CD4-positive, alpha-beta T cell treated with Interleukin-17A for 1 hour (primary cell): ENCODE data around the gene RCL1.
A peak's percentile ranks its signal among the peaks of the same experiment; 100 is the strongest.
"Not testable (repeated sequence)": the region's sequence is repeated elsewhere in the genome, so short reads cannot be mapped to it uniquely, and the experiment has no call there.

ENCODE experiments used
- DNase-seq: peaks from one replicate; pipeline ENCODE4 v3.0.0-alpha.2; 2020

Gene RCL1

DNA sequence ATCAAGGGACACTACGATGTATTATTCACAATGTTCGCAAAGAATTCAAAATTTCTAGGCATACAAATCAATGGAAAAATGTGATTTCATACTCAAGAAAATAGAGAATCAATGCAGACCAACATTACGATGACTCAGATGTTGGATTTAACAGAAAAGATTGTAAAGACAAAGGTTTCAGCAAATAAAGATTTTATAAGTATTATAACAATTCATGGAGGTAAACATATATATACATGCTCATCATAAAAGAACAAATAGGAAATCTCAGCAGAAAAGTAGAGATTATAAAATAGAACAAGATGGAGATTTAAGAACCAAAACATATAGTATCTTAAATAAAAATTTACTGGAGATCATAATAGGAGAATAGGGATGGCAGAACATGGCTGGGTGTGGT, 98.9 kb downstream of the RCL1 start:
- no peak for DNase-seq

DNA sequence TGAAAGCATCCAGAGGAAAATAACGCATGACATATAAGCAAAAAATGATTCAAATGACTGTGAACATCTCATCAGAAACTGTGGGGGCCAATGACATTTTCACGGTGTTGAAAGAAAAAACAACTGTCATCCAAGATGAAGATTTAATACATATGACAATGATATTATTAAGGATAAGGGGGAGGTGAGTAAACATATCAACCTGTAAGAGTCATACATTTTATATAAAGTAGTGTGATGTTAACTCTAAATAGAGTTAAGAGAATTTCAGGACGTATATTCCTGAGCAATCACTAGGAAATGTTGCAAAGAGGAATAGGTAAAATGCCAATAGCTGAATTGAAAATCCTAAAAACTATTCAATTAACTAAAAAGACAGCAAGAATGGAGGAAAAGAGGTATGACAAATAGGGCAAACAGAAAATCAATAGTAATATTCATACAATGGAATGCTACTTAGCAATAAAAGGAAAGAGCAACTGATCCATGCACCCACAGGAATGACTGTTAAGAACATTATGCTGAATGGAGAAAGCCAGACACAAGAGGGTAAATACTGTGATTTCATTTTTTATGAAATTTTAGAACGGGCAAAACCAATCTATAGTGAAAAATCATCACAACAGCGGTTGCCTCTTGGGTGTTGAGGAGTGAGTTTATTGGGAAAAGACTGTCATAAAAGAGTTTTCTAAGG, 99.9 kb downstream of the RCL1 start:
- no peak for DNase-seq

DNA sequence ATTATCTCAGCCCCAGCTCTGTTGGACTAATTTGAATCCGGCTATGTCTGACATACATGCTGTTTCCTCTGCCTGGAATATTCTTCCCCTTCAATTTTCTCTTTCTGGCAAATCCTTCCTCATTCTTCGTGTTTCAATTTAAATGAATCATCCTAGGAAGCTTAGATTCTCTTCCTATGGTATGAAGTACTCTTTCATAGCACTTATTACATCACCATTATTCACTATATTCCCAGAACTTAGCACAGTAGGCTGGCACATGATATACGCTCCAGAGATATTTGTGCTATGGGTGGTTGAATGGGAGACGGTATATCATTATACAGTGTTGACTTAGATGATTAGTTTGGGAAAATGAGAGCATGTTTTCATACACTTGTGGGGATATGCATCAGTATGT, 101.3 kb downstream of the RCL1 start:
- DNase-seq = no peak

DNA sequence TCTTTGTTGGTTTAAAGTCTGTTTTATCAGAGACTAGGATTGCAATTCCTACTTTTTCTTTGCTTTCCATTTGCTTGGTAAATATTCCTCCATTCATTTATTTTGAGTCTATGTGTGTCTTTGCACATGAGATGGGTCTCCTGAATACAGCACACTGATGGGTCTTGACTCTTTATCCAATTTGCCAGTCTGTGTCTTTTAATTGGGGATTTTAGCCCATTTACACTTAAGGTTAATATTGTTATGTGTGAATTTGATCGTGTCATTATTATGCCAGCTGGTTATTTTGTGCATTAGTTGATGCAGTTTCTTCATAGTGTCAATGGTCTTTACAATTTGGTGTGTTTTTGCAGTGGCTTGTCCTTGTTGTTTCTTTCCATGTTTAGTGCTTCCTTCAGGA, 107.1 kb downstream of the RCL1 start:
- not testable (repeated sequence) for DNase-seq

DNA sequence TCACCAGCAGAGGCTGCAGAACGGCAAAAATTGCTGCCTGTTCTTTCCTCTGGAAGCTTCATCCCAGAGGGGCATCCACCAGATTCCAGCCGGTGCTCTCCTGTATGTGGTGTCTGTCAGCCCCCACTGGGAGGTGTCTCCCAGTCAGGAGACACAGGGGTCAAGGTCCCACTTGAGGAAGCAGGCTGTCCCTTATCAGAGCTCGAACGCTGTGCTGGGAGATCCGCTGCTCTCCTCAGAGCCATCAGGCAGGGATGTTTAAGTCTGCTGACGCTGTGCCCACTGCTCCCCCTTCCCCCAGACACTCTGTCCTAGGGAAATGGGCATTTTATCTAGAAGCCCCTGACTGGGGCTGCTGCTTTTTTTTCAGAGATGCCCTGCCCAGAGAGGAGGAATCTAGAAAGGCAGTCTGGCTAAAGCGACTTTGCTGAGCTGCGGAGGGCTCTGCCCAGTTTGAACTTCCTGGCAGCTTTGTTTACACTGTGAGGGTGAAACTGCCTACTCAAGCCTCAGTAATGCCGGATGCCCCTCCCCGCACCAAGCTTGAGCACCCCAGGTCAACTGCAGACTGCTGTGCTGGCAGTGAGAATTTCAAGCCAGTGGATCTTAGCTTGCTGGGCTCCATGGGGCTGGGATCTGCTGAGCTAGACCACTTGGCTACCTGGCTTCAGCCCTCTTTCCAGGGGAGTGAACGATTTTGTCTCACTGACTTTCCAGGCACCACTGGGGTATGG, 108.8 kb downstream of the RCL1 start:
- DNase-seq = peak; percentile 15

DNA sequence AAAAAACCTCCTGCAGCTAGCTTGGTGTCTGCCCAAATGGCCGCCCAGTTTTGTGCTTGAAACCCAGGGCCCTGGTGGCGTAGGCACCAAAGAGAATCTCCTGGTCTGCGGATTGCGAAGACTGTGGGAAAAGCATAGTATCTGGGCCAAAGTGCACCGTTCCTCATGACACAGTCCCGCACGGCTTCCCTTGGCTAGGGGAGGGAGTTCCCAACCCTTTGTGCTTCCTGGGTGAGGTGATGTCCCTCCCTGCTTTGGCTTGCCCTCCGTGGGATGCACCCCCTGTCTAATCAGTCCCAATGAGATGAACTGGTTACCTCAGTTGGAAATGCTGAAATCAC, 109.4 kb downstream of the RCL1 start:
- DNase-seq = no peak

DNA sequence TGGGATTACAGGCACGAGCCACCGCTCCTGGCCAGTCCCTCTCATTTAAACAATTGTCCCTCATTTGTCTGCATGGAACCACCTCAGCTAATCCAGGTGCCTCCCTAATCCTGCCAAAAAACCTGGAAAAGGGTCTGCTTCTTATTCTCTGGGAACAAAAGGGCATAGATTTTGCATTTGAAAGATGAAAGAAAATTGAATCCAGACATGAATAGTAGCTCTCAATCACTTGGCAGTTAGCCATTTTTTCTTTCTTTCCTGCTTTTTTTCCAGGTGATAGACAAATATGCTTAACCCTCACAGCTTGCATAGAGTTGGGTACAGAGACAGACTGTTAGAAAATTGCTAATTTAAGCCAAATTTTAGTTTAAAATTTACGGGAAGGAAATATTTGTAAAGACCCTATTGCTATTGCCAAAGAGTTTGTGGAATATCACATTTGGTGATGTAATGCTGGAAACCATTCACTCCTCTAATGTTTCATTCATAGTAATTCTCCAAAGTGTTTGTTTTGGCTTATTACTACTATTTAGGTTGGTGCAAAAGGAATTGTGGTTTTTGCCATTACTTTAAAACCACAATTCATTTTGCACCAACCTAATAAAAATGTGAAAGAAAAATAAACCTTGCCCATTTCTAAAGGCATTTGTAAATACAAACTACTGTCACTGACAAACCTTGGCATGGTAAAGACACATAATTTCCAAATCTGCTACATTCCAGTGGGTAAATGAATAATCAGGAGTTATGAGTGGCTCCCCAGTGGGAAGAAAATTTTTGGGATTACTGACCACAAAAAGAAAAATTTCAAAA, 111.8 kb downstream of the RCL1 start:
- no peak for DNase-seq

DNA sequence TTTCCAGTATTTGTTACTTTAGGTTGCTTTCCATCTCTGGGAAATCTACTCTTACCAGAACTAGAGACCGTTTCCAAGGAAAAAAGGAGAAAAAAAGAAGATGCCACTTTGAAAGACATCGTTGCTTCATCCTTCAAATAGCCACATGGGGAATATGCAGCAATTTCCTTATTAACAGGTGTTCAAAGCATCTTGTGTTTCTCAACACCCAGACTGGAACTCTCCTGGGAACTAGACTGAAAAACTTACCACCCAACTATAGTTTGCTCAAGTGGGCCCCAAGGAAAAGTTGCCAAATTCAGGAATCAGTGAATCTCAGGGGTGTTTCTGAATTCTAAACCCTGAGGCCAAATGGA, 112.4 kb downstream of the RCL1 start:
- DNase-seq = no peak
